Measurements from ENCODE around the gene C5orf58. TPM values are rescaled to one million over a fixed set of nuclear protein-coding genes. Genes with fewer than 3 reads are reported as not detected.

C5orf58 gene
- total RNA-seq, 6 experiments from 2014 or later: not detected

GRCh38 chr5:170202117-170202516, 30.7 kb upstream of the C5orf58 start:
- no peaks in the 10 kb centered on the region for H3K4me1 Mint-ChIP-seq (ENCODE audit: low read depth)
- no peaks in the 10 kb centered on the region for H3K9me3 Mint-ChIP-seq
- DNase-seq: no peak
- H3K27ac Mint-ChIP-seq: no peak overlapping the region
- peaks cover 20% of the 10 kb centered on the region for H3K27me3 Mint-ChIP-seq (ENCODE audit: insufficient read depth)
- H3K36me3 Mint-ChIP-seq (ENCODE audit: low read depth): no peaks in the 10 kb centered on the region
- TF ChIP-seq CTCF (IDR thresholded peaks at IDR 0.05): no peak
- no peak overlapping the region for H3K4me3 Mint-ChIP-seq

GRCh38 chr5:170204202-170204601, 28.6 kb upstream of the C5orf58 start:
- no peaks in the 10 kb centered on the region for H3K36me3 Mint-ChIP-seq (ENCODE audit: low read depth)
- H3K4me1 Mint-ChIP-seq (ENCODE audit: low read depth): no peaks in the 10 kb centered on the region
- no peak overlapping the region for H3K4me3 Mint-ChIP-seq
- no peak for DNase-seq
- no peak overlapping the region for H3K27ac Mint-ChIP-seq
- no peaks in the 10 kb centered on the region for H3K9me3 Mint-ChIP-seq
- TF ChIP-seq CTCF (IDR thresholded peaks at IDR 0.05): no peak
- H3K27me3 Mint-ChIP-seq (ENCODE audit: insufficient read depth): peaks cover 15% of the 10 kb centered on the region

DNA sequence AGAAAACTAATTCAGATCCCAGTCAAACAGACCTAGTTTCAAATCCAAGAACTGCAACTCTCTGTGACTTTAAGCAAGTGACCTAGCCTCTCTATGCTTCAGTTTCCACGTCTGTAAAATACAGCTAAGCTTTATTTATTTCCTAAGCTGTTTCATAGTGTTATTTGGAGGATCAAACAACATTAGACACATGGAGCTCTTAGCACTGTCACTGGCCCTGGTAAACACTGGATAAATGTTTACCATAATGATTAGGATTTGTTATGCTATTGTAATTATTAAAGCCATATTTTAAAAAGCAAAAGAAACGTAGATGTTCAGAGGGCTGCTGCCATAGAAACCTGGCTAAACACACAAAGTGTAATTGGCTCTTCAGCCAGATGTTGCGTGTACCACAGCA, 26.6 kb upstream of the C5orf58 start:
- H3K27me3 Mint-ChIP-seq (ENCODE audit: insufficient read depth): peaks cover 21% of the 10 kb centered on the region
- H3K27ac Mint-ChIP-seq: no peak overlapping the region
- no peaks in the 10 kb centered on the region for H3K4me1 Mint-ChIP-seq (ENCODE audit: low read depth)
- no peaks in the 10 kb centered on the region for H3K36me3 Mint-ChIP-seq (ENCODE audit: low read depth)
- no peaks in the 10 kb centered on the region for H3K9me3 Mint-ChIP-seq
- no peak for TF ChIP-seq CTCF (IDR thresholded peaks at IDR 0.05)
- H3K4me3 Mint-ChIP-seq: no peak overlapping the region
- no peak for DNase-seq

DNA sequence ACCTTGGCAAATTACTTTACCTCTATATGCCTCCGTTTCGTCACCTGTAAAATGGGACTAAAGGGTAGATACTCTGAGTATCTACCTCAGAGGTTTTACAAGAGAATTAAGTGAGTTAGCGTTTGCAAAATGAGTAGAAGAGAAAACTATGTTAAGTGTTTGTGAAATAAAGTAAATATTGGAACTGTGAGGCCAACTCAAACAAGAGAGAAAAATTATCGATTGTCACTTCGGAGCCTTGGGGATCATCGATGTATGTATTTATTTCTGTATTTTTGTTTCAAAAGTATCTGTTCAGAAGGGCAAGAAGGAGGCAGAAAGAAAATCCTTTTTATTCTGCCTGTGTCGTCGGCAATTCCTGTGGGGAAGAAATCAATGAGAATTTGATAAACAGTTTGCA, 25.8 kb upstream of the C5orf58 start:
- Mint-ChIP-seq H3K36me3 (ENCODE audit: low read depth) (no peaks in the 10 kb centered on the region), H3K27me3 (ENCODE audit: insufficient read depth) (peaks cover 26% of the 10 kb centered on the region), H3K4me1 (ENCODE audit: low read depth) (no peaks in the 10 kb centered on the region), H3K9me3 (no peaks in the 10 kb centered on the region), H3K4me3 (no peak overlapping the region), H3K27ac (no peak overlapping the region)
- no peak for TF ChIP-seq CTCF (IDR thresholded peaks at IDR 0.05)
- DNase-seq: no peak

GRCh38 chr5:170211575-170212334, 21.0 kb upstream of the C5orf58 start:
- Mint-ChIP-seq H3K27me3 (ENCODE audit: insufficient read depth) (peaks cover 18% of the 10 kb centered on the region), H3K27ac (no peak overlapping the region), H3K9me3 (no peaks in the 10 kb centered on the region), H3K36me3 (ENCODE audit: low read depth) (no peaks in the 10 kb centered on the region), H3K4me1 (ENCODE audit: low read depth) (no peaks in the 10 kb centered on the region), H3K4me3 (no peak overlapping the region)
- DNase-seq: no peak
- TF ChIP-seq CTCF (IDR thresholded peaks at IDR 0.05): no peak
